BJ (cell line): ENCODE results near the gene GAGE12J. TPM values are rescaled to one million over a fixed set of nuclear protein-coding genes. Genes with fewer than 3 reads are reported as not detected.
"Not testable (repeated sequence)": the region's sequence is repeated elsewhere in the genome, so short reads cannot be mapped to it uniquely, and the experiment has no call there.

Experiments used
- CTCF ChIA-PET: fragments of 350-600 bp; formaldehyde crosslinking; extraction: SDS; loops from one replicate; lab custom pipeline; 2021; ENCODE audit warnings: antibody characterized with exemption, inconsistent platforms; lab: Yijun Ruan, JAX
- POLR2A ChIA-PET: fragments of 300-600 bp; sonication (Branson Sonifier 250); formaldehyde crosslinking; extraction: SDS; loops from one replicate; lab custom pipeline; 2021; ENCODE audit warnings: antibody characterized with exemption; lab: Charles Lee
- DNase-seq: peaks from one replicate; pipeline ENCODE4 v3.0.0-alpha.2; 2011; ENCODE audit warnings: low read depth
- H3K27me3 ChIP-seq: 2 replicates; pipeline ENCODE4 v1.6.0; 2011; ENCODE audit warnings: low read length; ENCODE audit not compliant: control insufficient read depth, insufficient read depth
- H3K36me3 ChIP-seq: 2 replicates; pipeline ENCODE4 v1.5.1; 2011; ENCODE audit warnings: low read length; ENCODE audit not compliant: control insufficient read depth, insufficient read depth
- H3K4me3 ChIP-seq: 2 replicates; pipeline ENCODE4 v1.5.1; 2011; ENCODE audit warnings: low read depth, mild to moderate bottlenecking, control low read depth, low read length
- polyA minus RNA-seq: library from RNA; depleted of rRNA, polyadenylated mRNA; stranded (reverse); fragments of >200 nt; gene quantifications from 2 replicates; pipeline ENCODE4 v1.2.3, GENCODE V29; 2011; rRNA and poly(A)+ RNA removed
- polyA plus RNA-seq: library from polyadenylated mRNA; depleted of rRNA; stranded (reverse); fragments of >200 nt; gene quantifications from 2 replicates; pipeline ENCODE4 v1.2.3, GENCODE V29; 2011; rRNA removed
- TF ChIP-seq, protein P1 (sequence below): IDR thresholded peaks from 2 replicates; pipeline ENCODE4 v1.5.1; 2011; ENCODE audit warnings: low read depth, mild to moderate bottlenecking, control low read depth, inconsistent platforms, low read length, moderate library complexity; ENCODE audit not compliant: insufficient read depth

GAGE12J gene
- polyA plus RNA-seq (not detected in 2 replicates), polyA minus RNA-seq (not detected in 2 replicates)

- CTCF ChIA-PET, H3K4me3 ChIP-seq: not testable (repeated sequence)
These were observed at the start of gene GAGE12J for GRCh38 chrX:49321737-49322136. TSS of gene GAGE12J (plus strand) at chrX:49322037. CDS start at chrX:49323194, 1,157 bp downstream.

DNA sequence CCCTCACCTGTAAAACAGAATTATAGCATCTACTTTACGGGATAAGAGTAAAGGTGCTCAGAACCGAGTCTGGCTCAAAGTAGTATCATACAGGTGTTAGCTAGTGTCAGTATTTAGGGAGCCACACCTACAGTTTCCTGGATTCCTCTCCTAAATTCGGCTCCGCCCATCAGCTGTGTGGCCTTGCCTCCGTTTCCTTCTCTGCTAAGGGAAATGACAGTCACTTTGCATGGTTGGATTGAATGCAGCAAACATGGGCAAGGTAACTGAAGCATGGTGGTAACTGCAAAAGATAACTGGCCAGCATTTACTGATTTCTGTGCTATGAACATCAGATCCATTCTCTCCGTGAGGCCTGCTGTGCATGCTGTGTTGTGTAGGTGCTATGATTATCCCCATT is 49.4 kb upstream of the GAGE12J start:
- no peaks in the 10 kb centered on the region for H3K27me3 ChIP-seq
- POLR2A ChIA-PET, result no interaction called here
- no peak for DNase-seq
- no peak overlapping the region for H3K4me3 ChIP-seq
- TF ChIP-seq, protein P1, sequence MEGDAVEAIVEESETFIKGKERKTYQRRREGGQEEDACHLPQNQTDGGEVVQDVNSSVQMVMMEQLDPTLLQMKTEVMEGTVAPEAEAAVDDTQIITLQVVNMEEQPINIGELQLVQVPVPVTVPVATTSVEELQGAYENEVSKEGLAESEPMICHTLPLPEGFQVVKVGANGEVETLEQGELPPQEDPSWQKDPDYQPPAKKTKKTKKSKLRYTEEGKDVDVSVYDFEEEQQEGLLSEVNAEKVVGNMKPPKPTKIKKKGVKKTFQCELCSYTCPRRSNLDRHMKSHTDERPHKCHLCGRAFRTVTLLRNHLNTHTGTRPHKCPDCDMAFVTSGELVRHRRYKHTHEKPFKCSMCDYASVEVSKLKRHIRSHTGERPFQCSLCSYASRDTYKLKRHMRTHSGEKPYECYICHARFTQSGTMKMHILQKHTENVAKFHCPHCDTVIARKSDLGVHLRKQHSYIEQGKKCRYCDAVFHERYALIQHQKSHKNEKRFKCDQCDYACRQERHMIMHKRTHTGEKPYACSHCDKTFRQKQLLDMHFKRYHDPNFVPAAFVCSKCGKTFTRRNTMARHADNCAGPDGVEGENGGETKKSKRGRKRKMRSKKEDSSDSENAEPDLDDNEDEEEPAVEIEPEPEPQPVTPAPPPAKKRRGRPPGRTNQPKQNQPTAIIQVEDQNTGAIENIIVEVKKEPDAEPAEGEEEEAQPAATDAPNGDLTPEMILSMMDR, result no peak
- H3K36me3 ChIP-seq, result no peaks in the 10 kb centered on the region
- CTCF ChIA-PET, result no interaction called here

More at GRCh38 chrX:49321737-49322136, at the start of gene GAGE12J:
- H3K27me3 ChIP-seq, POLR2A ChIA-PET, DNase-seq, H3K36me3 ChIP-seq: not testable (repeated sequence)

GRCh38 chrX:49273181-49273727 is 48.6 kb upstream of the GAGE12J start:
- ChIA-PET POLR2A (no interaction called here), CTCF (no interaction called here)
- no peaks in the 10 kb centered on the region for H3K36me3 ChIP-seq
- no peak overlapping the region for H3K4me3 ChIP-seq
- TF ChIP-seq, protein P1, result no peak
- no peak for DNase-seq
- H3K27me3 ChIP-seq, result no peaks in the 10 kb centered on the region

DNA sequence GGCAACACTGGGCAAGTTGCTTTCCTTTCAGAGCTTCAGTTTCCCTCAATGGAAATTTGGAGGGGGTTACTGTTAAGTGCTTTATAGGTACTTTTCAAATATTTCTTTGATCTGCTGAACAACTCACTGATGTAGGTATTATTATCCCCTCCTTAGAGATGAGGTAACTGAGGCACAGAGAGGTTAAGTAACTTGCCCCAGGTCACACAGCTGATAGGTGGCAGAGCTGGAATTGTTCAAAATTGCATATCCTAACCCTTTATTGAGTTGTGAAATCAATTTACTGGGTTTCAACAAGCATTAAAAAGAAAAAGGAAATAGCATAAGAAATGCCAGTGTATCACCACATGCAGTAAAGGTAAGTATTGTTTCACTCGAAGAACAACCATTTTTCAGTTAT is 45.6 kb upstream of the GAGE12J start:
- H3K36me3 ChIP-seq, result no peaks in the 10 kb centered on the region
- POLR2A ChIA-PET, result no interaction called here
- H3K4me3 ChIP-seq, result no peak overlapping the region
- CTCF ChIA-PET, result interaction anchor here (2.0 kb wide), 1 partner anchor 84 kb away, joined by 6 read pairs; no protein-coding TSS in a partner anchor
- TF ChIP-seq, protein P1, result no peak
- no peaks in the 10 kb centered on the region for H3K27me3 ChIP-seq
- no peak for DNase-seq

GRCh38 chrX:49276671-49277534 is 44.9 kb upstream of the GAGE12J start:
- Histone ChIP-seq H3K4me3 (no peak overlapping the region), H3K27me3 (no peaks in the 10 kb centered on the region), H3K36me3 (no peaks in the 10 kb centered on the region)
- ChIA-PET CTCF (interaction anchor here (2.0 kb wide), 1 partner anchor 84 kb away, joined by 6 read pairs; no protein-coding TSS in a partner anchor), POLR2A (no interaction called here)
- no peak for DNase-seq
- TF ChIP-seq, protein P1, result no peak
